Measurements from ENCODE around the gene FAM169A. TPM values are rescaled to one million over a fixed set of nuclear protein-coding genes. Genes with fewer than 3 reads are reported as not detected.

Gene FAM169A
- polyA plus RNA-seq, 1 donor from 2014 or later: 46.7 TPM

DNA sequence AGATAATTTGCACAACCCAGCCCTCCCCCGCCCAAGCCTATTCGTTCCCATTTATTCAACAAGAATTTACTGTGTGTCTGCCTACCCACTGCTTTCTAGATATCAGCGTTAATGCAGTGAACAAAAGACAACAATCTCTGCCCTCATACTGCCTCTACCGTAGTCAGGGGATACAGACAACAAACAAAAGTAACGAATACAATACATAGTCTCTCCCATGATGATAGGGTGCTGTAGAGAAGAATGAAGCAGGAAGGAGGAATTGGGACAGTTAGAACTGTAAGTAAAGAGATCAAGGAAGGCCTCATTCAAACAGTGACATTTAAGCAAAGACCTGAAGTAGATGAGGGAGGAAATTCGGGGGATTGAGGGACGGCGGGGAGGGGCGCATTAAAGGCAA lies 101.0 kb downstream of the FAM169A start:
- TF ChIP-seq RAD21 (conservative IDR thresholded peaks at IDR 0.05): no peak
- TF ChIP-seq SMC3 (conservative IDR thresholded peaks at IDR 0.05; ENCODE audit: poor library complexity): no peak
- no peak for TF ChIP-seq POLR2AphosphoS5 (IDR thresholded peaks at IDR 0.05)
- TF ChIP-seq, protein P1, sequence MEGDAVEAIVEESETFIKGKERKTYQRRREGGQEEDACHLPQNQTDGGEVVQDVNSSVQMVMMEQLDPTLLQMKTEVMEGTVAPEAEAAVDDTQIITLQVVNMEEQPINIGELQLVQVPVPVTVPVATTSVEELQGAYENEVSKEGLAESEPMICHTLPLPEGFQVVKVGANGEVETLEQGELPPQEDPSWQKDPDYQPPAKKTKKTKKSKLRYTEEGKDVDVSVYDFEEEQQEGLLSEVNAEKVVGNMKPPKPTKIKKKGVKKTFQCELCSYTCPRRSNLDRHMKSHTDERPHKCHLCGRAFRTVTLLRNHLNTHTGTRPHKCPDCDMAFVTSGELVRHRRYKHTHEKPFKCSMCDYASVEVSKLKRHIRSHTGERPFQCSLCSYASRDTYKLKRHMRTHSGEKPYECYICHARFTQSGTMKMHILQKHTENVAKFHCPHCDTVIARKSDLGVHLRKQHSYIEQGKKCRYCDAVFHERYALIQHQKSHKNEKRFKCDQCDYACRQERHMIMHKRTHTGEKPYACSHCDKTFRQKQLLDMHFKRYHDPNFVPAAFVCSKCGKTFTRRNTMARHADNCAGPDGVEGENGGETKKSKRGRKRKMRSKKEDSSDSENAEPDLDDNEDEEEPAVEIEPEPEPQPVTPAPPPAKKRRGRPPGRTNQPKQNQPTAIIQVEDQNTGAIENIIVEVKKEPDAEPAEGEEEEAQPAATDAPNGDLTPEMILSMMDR (IDR thresholded peaks at IDR 0.05; ENCODE audit: poor library complexity, severe bottlenecking): no peak
- no peak for TF ChIP-seq EZH2 (IDR thresholded peaks at IDR 0.05; ENCODE audit: borderline replicate concordance, insufficient read depth, low read length, poor library complexity, severe bottlenecking)
- no peak for TF ChIP-seq TAF1 (IDR thresholded peaks at IDR 0.05; ENCODE audit: low read depth)
- no peak for TF ChIP-seq EP300 (conservative IDR thresholded peaks at IDR 0.05; ENCODE audit: poor library complexity, severe bottlenecking)
- no peak for TF ChIP-seq MXI1 (conservative IDR thresholded peaks at IDR 0.05; ENCODE audit: poor library complexity, severe bottlenecking)
- TF ChIP-seq REST (IDR thresholded peaks at IDR 0.05; ENCODE audit: borderline replicate concordance): no peak
- peak overlapping the region; percentile 100 for H3K4me3 ChIP-seq (ENCODE audit: low read length)
- no peaks in the 10 kb centered on the region for H3F3A ChIP-seq (ENCODE audit: insufficient read depth, low read length, poor library complexity, severe bottlenecking)

DNA sequence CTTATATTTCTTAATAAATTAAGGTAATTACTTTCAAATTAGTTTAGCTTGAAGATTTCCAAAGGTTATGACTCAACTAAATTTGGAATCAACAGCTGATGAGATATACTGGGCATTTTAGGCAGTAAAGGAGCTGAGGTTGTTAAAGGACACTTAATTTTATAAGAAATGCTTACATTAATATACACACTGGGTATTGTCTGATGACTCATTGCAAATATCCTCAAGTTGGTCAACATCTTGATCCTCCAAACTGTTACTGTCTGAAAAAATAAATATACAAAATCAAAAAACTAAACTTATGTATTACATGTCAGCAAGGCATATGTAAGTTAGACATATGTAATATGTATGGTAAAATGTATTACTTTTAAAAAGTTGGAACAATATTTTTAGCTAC lies 102.7 kb downstream of the FAM169A start:
- H3K79me2 ChIP-seq (replicated peaks; ENCODE audit: insufficient read depth, low read length): peaks cover 52% of the 10 kb centered on the region

More for the DNA sequence above, 101.0 kb downstream of the FAM169A start:
- Histone ChIP-seq H3K9me2 (ENCODE audit: insufficient read depth, low read length) (no peaks in the 10 kb centered on the region), H4K20me1 (ENCODE audit: insufficient read depth) (no peaks in the 10 kb centered on the region), H3K36me3 (ENCODE audit: insufficient read depth, low read length) (no peaks in the 10 kb centered on the region), H3K27ac (ENCODE audit: low read length) (no peak overlapping the region), H3K27me3 (ENCODE audit: insufficient read depth, low read depth, low read length) (no peaks in the 10 kb centered on the region), H3K9me3 (ENCODE audit: low read length) (no peaks in the 10 kb centered on the region), H3K9ac (ENCODE audit: low read length) (no peak overlapping the region), H3K4me2 (ENCODE audit: low read length) (peak overlapping the region; percentile 32), H3K79me2 (replicated peaks; ENCODE audit: insufficient read depth, low read length) (peaks cover 54% of the 10 kb centered on the region), H2AFZ (ENCODE audit: low read depth, low read length) (no peak overlapping the region)

More for the DNA sequence above, 102.7 kb downstream of the FAM169A start:
- Histone ChIP-seq H2AFZ (ENCODE audit: low read depth, low read length) (no peak overlapping the region), H3K4me3 (ENCODE audit: low read length) (no peak overlapping the region), H3K27me3 (ENCODE audit: insufficient read depth, low read depth, low read length) (no peaks in the 10 kb centered on the region), H3F3A (ENCODE audit: insufficient read depth, low read length, poor library complexity, severe bottlenecking) (no peaks in the 10 kb centered on the region), H3K36me3 (ENCODE audit: insufficient read depth, low read length) (no peaks in the 10 kb centered on the region), H3K27ac (ENCODE audit: low read length) (no peak overlapping the region), H3K9me2 (ENCODE audit: insufficient read depth, low read length) (no peaks in the 10 kb centered on the region), H3K4me2 (ENCODE audit: low read length) (no peak overlapping the region), H3K9me3 (ENCODE audit: low read length) (no peaks in the 10 kb centered on the region), H4K20me1 (ENCODE audit: insufficient read depth) (no peaks in the 10 kb centered on the region), H3K9ac (ENCODE audit: low read length) (no peak overlapping the region)
- TF ChIP-seq EZH2 (IDR thresholded peaks at IDR 0.05; ENCODE audit: borderline replicate concordance, insufficient read depth, low read length, poor library complexity, severe bottlenecking) (no peak), EP300 (conservative IDR thresholded peaks at IDR 0.05; ENCODE audit: poor library complexity, severe bottlenecking) (no peak)
